HFFc6 (cell line): ENCODE data around the gene CACHD1. TPM values are rescaled to one million over a fixed set of nuclear protein-coding genes. Genes with fewer than 3 reads are reported as not detected.

Experiments
- DNase-seq: peaks from one replicate; pipeline ENCODE4 v3.0.0-alpha.2; 2018
- H3K27ac Mint-ChIP-seq: 2 replicates; pipeline ENCODE4 v1.8.0; 2020; ENCODE audit warnings: mild to moderate bottlenecking, mixed read lengths
- H3K27me3 Mint-ChIP-seq: 2 replicates; pipeline ENCODE4 v1.8.0; 2021; ENCODE audit warnings: mild to moderate bottlenecking, moderate library complexity, mixed read lengths; ENCODE audit not compliant: insufficient read depth
- H3K36me3 Mint-ChIP-seq: 2 replicates; pipeline ENCODE4 v1.8.0; 2021; ENCODE audit warnings: low read depth, mixed read lengths
- H3K4me1 Mint-ChIP-seq: 2 replicates; pipeline ENCODE4 v1.8.0; 2020; ENCODE audit warnings: low read depth, mixed read lengths
- H3K4me3 Mint-ChIP-seq: 2 replicates; pipeline ENCODE4 v1.8.0; 2020; ENCODE audit warnings: mild to moderate bottlenecking, moderate library complexity, mixed read lengths
- H3K9me3 Mint-ChIP-seq: 2 replicates; pipeline ENCODE4 v1.8.0; 2020; ENCODE audit warnings: mild to moderate bottlenecking, mixed read lengths
- CTCF ChIP-seq: fragments of 200-600 bp; sonication (generic); IDR thresholded peaks from 2 replicates; pipeline ENCODE4 v1.5.0; 2021; ENCODE audit warnings: antibody characterized with exemption, mild to moderate bottlenecking
- total RNA-seq, 6 experiments: library from RNA; stranded (reverse); fragmentation: NEBNext Ultra II Directional; extraction: Animal tissue kit (Norgen Biotek cat#: 25700); gene quantifications; 2 replicates in 1 of 6; 3 replicates in 5 of 6; pipeline ENCODE4 v1.2.3, GENCODE V29; 2021

CACHD1 gene
- total RNA-seq, 6 experiments from 2014 or later: 3.9 to 5.5 (median 5.1) TPM

GRCh38 chr1:64561993-64562392 is 92.1 kb downstream of the CACHD1 start:
- no peak for TF ChIP-seq CTCF
- Mint-ChIP-seq H3K9me3 (peaks cover 10% of the 10 kb centered on the region), H3K4me1 (no peaks in the 10 kb centered on the region), H3K4me3 (no peak overlapping the region), H3K27me3 (no peaks in the 10 kb centered on the region; the same call in 1 of the 2 replicates), H3K27ac (no peak overlapping the region), H3K36me3 (peaks cover 20% of the 10 kb centered on the region)
- no peak for DNase-seq

- no peak for TF ChIP-seq CTCF
- H3K4me1 Mint-ChIP-seq: peaks cover 7% of the 10 kb centered on the region; the same call in 1 of the 2 replicates
- H3K27ac Mint-ChIP-seq: no peak overlapping the region
- peaks cover 10% of the 10 kb centered on the region for H3K9me3 Mint-ChIP-seq
- H3K4me3 Mint-ChIP-seq: no peak overlapping the region
- H3K27me3 Mint-ChIP-seq: no peaks in the 10 kb centered on the region; the same call in 1 of the 2 replicates
- peaks cover 11% of the 10 kb centered on the region for H3K36me3 Mint-ChIP-seq
- no peak for DNase-seq
Observed at GRCh38 chr1:64563958-64564565, 94.1 kb downstream of the CACHD1 start.

GRCh38 chr1:64564891-64565290 is 95.0 kb downstream of the CACHD1 start:
- no peak overlapping the region for H3K27ac Mint-ChIP-seq
- H3K9me3 Mint-ChIP-seq: peaks cover 10% of the 10 kb centered on the region
- peaks cover 7% of the 10 kb centered on the region for H3K4me1 Mint-ChIP-seq
- peaks cover 11% of the 10 kb centered on the region for H3K36me3 Mint-ChIP-seq
- no peak for TF ChIP-seq CTCF
- no peak for DNase-seq
- no peaks in the 10 kb centered on the region; the same call in 1 of the 2 replicates for H3K27me3 Mint-ChIP-seq
- H3K4me3 Mint-ChIP-seq: no peak overlapping the region

- Mint-ChIP-seq H3K9me3 (peaks cover 4% of the 10 kb centered on the region), H3K4me1 (peaks cover 7% of the 10 kb centered on the region), H3K27me3 (no peaks in the 10 kb centered on the region), H3K4me3 (no peak overlapping the region), H3K36me3 (peaks cover 4% of the 10 kb centered on the region; the same call in 1 of the 2 replicates), H3K27ac (no peak overlapping the region)
- no peak for TF ChIP-seq CTCF
- DNase-seq: no peak
Observed at GRCh38 chr1:64567426-64568170, 97.7 kb downstream of the CACHD1 start.

- peaks cover 7% of the 10 kb centered on the region for H3K4me1 Mint-ChIP-seq
- no peak overlapping the region for H3K27ac Mint-ChIP-seq
- H3K9me3 Mint-ChIP-seq: no peaks in the 10 kb centered on the region
Observed at GRCh38 chr1:64568171-64568450, 98.2 kb downstream of the CACHD1 start.

More at GRCh38 chr1:64568171-64568450, 98.2 kb downstream of the CACHD1 start:
- no peaks in the 10 kb centered on the region for H3K36me3 Mint-ChIP-seq
- no peak for DNase-seq
- H3K27me3 Mint-ChIP-seq: no peaks in the 10 kb centered on the region
- no peak overlapping the region for H3K4me3 Mint-ChIP-seq
- no peak for TF ChIP-seq CTCF
